HK-2 (cell line): ENCODE results near the gene ZDHHC18.

Experiments used
- DNase-seq: peaks from one replicate; pipeline ENCODE4 v3.0.0-alpha.2; 2018; ENCODE audit not compliant: unreplicated experiment

ZDHHC18 gene, protein sequence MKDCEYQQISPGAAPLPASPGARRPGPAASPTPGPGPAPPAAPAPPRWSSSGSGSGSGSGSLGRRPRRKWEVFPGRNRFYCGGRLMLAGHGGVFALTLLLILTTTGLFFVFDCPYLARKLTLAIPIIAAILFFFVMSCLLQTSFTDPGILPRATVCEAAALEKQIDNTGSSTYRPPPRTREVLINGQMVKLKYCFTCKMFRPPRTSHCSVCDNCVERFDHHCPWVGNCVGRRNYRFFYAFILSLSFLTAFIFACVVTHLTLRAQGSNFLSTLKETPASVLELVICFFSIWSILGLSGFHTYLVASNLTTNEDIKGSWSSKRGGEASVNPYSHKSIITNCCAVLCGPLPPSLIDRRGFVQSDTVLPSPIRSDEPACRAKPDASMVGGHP

DNA sequence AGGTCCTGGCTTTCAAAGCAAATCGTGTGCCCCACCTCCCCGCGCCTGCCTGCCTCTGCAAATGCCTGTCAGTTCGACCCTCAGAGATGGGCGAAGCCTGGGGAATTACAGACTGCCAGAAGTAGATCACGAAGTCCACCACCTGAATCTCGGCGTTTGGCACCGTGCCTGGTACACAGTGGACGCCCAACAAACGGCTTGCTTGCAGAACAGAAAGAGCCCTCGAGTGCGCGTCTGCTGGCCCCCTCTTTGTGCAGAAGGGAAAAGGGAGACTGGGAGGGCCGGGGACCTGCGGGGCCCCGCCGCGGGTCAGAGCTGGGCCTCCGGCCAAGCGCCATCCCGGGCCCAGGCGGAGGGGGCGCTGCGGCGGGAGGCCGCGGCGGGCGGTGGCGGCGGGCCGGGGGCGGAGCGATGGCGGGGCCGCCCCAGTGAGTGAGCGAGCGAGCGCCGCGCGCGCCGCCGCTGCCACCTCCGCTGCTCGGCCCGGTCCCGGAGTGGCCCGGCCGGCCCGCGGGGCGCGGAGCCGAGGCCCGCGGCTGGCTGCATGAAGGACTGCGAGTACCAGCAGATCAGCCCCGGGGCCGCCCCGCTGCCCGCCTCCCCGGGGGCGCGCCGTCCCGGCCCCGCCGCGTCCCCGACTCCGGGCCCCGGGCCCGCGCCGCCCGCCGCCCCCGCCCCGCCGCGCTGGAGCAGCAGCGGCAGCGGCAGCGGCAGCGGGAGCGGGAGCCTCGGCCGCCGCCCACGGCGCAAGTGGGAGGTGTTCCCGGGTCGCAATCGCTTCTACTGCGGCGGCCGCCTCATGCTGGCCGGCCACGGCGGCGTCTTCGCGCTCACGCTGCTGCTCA is at the start of gene ZDHHC18:
ZDHHC18 (plus strand) TSS at position 428 of the 845 bp plus-strand sequence; CDS start at position 545, 117 bp downstream.
- peak; percentile 56 for DNase-seq

DNA sequence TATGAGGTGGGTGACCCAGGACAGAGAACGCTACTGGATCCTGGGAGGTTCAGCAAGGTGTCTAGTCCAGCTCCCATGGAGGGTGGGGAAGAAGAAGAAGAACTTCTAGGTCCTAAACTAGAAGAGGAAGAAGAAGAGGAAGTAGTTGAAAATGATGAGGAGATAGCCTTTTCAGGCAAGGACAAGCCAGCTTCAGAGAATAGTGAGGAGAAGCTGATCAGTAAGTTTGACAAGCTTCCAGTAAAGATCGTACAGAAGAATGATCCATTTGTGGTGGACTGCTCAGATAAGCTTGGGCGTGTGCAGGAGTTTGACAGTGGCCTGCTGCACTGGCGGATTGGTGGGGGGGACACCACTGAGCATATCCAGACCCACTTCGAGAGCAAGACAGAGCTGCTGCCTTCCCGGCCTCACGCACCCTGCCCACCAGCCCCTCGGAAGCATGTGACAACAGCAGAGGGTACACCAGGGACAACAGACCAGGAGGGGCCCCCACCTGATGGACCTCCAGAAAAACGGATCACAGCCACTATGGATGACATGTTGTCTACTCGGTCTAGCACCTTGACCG is 47.3 kb upstream of the ZDHHC18 start:
- no peak for DNase-seq

DNA sequence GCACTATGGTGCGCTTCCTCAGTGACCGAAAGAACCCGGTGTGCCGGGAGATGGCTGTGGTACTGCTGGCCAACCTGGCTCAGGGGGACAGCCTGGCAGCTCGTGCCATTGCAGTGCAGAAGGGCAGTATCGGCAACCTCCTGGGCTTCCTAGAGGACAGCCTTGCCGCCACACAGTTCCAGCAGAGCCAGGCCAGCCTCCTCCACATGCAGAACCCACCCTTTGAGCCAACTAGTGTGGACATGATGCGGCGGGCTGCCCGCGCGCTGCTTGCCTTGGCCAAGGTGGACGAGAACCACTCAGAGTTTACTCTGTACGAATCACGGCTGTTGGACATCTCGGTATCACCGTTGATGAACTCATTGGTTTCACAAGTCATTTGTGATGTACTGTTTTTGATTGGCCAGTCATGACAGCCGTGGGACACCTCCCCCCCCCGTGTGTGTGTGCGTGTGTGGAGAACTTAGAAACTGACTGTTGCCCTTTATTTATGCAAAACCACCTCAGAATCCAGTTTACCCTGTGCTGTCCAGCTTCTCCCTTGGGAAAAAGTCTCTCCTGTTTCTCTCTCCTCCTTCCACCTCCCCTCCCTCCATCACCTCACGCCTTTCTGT is 46.0 kb upstream of the ZDHHC18 start:
- no peak for DNase-seq

DNA sequence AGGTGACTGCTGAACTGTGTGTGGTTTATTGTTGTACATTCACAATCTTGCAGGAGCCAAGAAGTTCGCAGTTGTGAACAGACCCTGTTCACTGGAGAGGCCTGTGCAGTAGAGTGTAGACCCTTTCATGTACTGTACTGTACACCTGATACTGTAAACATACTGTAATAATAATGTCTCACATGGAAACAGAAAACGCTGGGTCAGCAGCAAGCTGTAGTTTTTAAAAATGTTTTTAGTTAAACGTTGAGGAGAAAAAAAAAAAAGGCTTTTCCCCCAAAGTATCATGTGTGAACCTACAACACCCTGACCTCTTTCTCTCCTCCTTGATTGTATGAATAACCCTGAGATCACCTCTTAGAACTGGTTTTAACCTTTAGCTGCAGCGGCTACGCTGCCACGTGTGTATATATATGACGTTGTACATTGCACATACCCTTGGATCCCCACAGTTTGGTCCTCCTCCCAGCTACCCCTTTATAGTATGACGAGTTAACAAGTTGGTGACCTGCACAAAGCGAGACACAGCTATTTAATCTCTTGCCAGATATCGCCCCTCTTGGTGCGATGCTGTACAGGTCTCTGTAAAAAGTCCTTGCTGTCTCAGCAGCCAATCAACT is 45.2 kb upstream of the ZDHHC18 start:
- DNase-seq = no peak

DNA sequence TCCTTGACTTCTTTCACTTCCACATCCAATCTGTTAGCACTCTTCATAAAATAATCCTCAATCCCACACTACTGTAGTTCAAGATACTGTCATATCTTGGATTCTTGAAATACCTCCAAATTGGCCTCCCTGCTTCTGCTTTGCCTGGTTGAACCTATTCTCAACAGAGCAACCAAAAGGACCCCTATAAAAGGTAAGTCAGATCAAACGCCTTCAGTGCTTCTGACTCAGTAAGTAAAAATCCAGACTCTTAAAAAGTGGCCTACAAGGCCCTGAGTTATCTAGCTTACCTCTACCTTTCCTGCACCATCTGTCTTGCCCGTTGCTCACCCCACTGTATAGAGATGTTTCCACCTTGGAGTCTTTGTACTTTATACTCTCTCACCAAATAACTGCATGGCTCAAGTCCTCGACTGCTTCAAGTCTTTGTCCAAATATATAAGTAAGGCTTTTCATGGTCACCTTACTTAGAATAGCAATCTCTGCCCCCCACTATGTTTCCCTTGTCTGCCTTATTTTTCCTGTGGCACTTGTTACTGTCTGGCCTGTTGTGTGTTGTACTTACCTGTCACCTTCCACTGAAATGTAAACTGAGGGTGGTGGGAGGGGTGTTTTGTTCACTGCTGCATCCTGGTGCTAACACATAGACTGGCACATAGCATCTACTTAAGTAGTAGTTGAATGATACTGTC is 43.8 kb upstream of the ZDHHC18 start:
- DNase-seq = no peak

DNA sequence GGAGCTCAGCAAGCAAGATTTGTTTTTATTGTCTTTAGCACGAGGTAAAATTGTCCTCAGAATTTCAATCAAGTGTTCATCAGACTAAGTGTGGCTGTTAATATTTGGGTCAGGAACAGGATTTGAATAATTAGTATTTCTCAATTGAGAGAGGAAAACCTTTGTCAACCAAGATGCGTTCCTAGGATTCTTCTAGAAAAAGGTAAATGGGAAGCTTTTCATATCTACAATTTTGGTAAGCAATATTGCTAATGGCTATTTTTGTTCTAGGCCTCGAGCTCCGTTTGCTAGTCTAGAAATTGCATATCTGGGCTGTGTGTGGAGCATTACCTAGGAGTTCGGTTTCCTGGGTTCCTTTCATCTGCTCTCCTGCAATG is 42.9 kb upstream of the ZDHHC18 start:
- no peak for DNase-seq

DNA sequence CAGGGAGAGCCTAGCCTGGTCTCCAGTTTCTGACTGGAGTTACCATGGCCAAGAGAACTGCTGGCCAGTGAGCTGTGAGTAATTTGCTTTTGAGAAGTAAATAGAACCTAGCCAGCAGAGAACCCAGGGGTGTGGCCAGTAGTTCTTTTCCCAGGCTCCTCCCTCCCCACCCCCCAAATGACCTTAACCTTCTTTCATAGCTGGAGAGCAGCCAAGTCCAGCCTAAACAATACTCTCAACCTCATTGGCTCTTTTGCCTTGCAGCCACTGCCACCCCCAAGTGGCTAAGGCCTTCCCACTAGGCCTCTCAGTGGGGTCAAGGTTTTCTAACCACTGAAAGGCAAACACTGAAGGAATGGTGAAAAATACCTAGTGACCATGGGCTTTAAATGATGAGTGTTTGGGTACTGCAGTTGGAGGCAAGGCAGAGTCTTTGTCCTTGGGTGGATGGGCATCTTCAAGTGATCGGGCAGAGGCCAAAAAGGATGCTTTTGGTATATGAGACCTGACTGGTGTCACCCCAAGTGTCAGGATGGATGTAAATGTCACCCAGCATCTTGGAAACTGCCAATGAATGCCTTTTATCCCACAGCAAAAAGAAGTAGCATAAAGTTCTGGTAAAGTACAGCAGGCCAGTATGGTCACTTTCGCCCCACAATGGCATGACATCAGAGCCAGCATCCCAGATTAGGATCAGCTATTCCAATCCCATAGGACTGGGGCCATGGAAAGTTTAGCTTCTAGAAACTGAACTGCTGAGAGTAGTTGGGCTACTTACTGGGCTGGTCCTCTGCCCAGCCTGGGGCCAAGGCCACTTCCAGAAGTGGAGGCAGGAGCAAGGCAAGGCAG is 42.2 kb upstream of the ZDHHC18 start:
- peak; percentile 66 for DNase-seq

DNA sequence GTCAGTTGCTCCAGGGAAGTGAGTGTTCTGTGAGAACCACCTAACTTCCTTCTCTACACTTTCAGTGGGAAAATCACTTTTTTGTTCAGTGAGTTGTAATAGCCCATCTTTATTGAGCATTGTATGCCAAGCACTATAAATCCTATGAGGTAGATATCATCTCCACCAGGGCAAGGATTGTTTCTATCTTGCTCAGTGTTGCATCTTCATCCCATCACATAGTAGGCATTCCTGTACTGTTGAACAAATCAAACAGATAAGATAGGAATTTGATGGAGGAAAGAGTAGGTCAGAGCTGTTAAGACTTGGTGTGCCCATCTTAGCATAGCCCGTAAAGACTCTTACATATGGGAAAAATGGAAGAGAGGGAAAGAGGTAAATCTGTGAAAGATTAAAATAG is 41.6 kb upstream of the ZDHHC18 start:
- no peak for DNase-seq

DNA sequence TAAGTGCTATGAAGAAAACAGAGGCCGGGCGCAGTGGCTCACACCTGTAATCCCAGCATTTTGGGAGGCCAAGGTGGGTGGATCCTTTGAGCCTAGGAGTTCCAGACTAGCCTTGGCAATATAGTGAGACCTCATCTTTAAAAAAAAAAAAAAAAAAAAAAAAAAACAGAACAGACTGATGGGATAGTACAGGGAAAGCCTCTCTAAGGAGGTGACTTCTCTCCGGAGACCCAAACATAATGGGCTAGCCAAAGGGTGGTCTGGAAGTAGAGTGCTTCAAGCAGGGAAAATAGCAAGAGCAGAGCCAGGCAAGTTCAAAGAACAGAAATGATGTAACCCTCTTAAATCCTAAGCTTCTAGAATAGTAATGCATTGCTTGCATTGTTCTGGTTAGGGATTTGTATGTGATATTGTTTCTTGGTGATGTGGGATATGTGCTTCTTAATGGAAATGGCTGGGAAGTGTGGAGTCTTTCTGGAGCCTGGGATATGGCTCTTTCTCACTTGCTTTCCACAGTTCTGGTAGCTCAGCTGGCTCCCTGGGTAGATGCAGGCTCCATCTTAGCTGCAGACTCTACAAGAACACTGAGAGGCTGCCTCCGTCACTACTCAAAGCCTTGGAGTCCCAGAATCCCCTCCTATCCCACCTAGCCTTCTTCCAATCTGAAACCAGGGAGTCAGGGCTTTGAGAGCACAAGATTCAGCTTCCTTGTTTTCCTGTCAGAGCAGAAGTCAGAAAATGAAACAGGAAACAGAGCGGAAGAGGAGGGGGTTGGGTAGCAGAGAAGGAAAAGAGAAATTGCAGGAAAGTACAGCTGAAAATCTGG is 40.7 kb upstream of the ZDHHC18 start:
- no peak for DNase-seq

DNA sequence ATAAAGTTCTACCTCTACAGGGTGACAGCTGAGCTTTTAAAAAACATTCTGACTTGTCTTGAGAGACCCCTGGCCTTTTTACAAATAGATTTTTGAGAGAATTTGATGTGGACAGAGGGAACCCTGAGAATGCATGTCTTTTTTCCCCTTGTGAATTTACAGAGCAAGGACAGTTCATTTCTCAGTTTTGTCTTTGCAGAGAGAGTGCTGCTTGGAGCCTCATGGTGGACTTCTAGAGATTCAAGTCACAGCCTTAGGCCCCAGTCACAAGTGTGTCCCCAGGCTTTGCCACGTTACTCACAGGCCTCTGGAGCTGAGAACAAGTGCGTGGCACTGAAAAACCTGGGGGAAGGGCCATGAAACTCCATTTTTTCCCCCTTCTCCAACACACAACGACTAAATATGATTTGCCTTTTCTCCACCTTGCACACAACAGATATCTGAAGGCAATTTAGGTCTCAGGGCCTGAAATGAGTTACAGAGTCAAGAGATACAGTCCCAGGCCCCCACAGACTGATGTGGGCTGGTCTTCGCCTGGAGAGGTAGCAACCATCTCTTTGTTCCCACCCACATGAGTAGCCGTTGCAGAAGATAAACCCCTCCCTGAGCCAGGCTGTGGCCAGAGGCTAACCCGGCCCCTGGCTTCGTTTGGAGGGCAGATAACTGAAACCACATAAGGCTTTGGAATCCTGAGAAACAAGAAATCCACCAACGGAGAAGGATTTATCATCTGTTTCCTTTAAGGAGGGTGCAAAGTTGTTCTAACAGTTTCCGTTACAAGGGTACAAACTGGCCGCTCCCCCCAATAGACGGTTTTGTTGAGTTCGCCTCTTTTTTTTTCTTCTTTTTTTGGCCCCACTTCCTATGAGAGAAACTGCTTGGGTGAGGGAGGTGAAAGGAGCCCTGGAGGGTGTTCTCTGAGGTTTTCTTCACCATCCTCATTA is 39.8 kb upstream of the ZDHHC18 start:
- peak; percentile 75 for DNase-seq

DNA sequence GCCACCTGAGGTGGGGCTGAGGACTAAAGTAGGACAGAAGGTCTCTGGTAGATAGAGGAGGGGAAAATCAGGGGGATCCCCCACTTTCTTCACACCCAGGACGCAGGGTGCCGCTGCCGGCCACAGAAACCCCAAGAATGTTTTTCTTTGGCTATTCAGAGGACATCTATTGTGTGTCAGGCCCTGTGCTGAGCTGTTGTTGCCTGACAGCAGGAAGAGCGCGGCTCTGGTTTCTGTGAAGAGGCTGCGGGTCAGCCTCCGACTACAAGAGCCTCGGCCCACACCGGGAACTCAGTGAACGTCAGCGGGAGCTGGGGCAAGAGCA is 39.1 kb upstream of the ZDHHC18 start:
- no peak for DNase-seq

DNA sequence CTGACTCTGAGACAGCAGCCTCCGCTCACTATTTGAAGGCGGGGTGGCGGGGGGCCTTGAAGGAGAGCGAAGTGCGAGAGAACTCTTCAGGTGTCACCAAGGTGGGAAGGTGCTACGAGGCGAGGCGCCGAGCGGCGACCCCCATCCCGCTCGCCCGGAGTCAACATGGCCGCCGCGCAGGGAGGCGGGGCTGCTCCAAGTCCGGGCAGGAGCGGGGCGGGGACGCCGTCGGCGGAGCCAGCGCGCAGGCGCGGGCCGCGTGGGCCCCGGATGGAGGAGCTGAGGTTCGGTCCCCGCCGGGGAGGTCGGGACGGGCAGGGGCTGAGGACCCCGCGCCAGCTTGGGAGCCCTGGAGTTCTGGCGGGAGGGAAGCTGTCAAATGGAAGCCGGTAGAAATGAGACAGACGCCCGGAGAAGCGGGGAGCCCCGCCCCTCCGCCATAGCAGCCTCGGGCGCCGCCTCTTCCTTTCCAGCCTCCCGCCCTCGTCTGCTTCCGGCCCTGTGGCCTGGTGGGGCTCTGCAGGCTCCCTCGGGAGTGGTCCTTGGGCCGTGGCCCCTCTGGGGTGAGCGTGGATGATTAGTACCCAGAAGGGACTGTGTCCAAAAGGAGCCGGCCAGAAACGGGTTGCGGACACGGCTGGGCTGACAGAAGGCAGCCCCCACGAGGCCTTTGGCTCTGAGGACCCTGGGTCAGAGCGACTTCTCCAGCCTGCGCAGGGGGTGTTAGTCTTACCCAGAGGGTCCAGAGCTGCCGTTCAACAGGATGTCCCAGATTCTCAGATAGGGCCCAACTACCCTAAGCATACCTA is 38.6 kb upstream of the ZDHHC18 start, which contains the start of gene PIGV:
PIGV (plus strand) TSS at position 245 of the 809 bp plus-strand sequence. CDS start 2,866 bp downstream, outside the sequence.
- peak; percentile 87 for DNase-seq

DNA sequence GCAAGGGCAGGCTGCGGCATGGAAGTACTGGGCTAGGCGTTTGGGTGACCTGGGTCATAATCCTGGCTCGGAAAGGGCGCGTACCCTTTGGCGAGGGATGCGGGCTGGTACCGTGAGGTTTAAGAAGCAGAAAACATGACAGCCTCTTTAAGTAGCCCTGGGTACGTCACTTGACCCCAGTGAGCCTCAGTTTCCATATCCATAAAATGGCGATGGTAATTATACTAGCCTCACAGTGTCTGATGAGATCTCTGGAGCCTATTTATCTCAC is 38.0 kb upstream of the ZDHHC18 start:
- DNase-seq = no peak

DNA sequence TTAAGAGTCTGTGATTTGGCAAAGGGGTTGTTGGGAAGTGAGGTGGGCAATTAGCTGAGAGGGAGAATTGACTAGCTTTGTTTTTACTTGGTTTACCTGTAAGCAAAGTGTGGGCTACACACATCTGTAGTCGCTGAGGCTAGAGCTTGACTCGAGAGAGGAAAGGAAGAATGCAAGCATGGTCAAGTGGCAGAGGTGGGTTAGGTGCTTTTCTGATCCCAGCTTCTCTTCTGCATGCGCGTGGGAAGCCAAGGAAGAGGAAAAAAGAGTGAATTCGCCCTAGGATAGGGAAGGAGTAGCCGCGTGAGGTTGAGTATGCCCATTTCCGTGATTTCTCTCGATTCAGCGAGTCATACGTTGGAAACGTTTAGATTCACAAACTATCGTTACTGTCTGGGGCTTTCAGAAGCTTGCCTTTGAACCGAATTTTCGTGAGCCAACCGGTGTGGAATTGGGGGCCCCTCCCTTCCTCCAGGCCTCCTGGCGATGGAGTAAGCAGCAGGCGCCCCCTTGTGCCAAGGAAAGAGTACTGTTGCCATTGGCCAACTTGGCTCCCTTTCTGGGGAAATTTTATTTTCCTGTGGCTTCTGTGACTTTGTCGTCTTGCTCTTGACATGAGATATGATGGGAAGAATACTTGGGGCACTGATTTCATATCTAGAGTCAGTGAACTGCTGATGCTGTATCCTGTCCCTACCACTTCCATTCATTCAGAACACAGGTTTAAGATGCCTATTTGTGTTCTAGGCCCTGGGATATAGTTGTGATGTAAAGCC is 37.5 kb upstream of the ZDHHC18 start:
- DNase-seq = peak; percentile 80

DNA sequence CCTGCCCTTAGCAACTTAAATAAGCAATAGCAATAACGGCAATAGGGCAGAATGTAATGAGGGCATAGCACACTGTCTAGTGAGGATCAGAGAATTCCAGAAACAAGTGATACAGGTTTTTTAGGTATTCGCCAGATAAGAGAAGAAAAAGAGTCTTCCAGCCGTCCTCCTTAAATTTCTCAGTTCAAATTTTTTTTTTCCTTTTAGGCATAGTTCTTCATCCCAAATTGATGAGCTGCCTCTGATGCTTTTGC is 36.9 kb upstream of the ZDHHC18 start:
- no peak for DNase-seq

DNA sequence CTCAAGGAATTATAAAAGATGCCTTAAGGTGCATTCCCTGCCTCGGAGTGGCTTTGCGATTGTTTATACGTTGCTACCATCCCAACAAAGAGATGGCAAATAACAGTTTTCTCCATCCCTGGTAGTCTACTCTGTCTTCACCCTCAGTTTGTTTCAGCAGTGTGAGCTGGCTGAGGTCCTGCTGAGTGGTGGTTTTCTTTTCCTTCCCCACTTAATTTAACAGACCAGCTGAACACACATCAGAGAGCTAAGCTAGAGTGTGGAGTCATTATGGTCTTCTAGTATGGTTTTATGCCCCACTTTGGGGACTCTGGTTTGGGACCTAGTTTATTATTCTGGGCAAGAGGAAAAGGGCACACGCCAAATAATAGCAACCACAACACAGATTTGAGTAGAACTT is 36.6 kb upstream of the ZDHHC18 start:
- no peak for DNase-seq

DNA sequence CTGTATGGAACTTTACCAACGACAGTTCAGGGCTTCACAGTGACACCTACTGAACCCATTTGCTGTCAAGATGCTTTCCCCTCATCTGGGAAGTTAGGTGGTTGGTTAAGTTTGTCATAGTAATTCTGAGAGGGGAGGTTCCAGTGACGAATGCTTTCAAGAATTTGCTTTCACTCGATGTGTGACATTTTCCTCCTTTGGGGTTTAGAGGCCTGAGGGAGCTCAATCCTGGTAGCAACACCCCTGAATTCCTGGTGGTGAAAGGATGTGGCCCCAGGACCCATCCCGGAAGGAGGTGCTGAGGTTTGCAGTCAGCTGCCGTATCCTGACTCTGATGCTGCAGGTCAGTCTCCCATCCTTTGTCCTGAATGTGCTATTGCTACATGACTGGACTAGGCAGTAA is 35.9 kb upstream of the ZDHHC18 start:
- no peak for DNase-seq
